Esophagus squamous epithelium (tissue), 5 donors: ENCODE results near the gene ATG9B. TPM values are rescaled to one million over a fixed set of nuclear protein-coding genes. Genes with fewer than 3 reads are reported as not detected.
A peak's percentile ranks its signal among the peaks of the same experiment; 100 is the strongest.

Experiments
- DNase-seq: peaks from one replicate; lab custom pipeline; 2025; lab: John Stamatoyannopoulos, UW
- H3K27ac ChIP-seq, 4 donors: fragments of 200-600 bp; sonication (generic); one replicate each; pipeline ENCODE4 v1.5.1; 2016 to 2019; ENCODE audit warnings: mild to moderate bottlenecking in 1 of 4
- H3K27me3 ChIP-seq, 4 donors: fragments of 200-600 bp; sonication (generic); 1 replicate in 3 of 4; 2 replicates in 1 of 4; pipeline versions ENCODE4 v1.5.1 to v1.6.0; 2017 to 2021; ENCODE audit warnings: antibody characterized with exemption in 1 of 4
- H3K36me3 ChIP-seq, 3 donors: fragments of 200-600 bp; sonication (generic); one replicate each; pipeline ENCODE4 v1.5.1; 2016 to 2019
- H3K4me1 ChIP-seq, 3 donors: fragments of 200-600 bp; sonication (generic); one replicate each; pipeline ENCODE4 v1.5.1; 2017 to 2019
- H3K4me3 ChIP-seq, 4 donors: fragments of 200-600 bp; sonication (generic); 1 replicate in 3 of 4; 2 replicates in 1 of 4; pipeline ENCODE4 v1.5.1; 2016 to 2019; ENCODE audit warnings: mild to moderate bottlenecking in 2 of 4, moderate library complexity in 1 of 4
- H3K9me3 ChIP-seq, 3 donors: fragments of 200-600 bp; sonication (generic); one replicate each; pipeline ENCODE4 v1.5.1; 2016 to 2019
- CTCF ChIP-seq, 6 experiments: fragments of 450-650 bp in 4 of 6; fragments of 200-600 bp in 2 of 6; sonication (generic) in 2 of 6; IDR thresholded peaks; one replicate each; pipeline ENCODE4 v1.5.1; 2016 to 2019; ENCODE audit warnings: antibody characterized with exemption in 6 of 6, mild to moderate bottlenecking in 4 of 6, moderate library complexity in 4 of 6
- POLR2A ChIP-seq, 4 donors: fragments of 450-650 bp; IDR thresholded peaks; one replicate each; pipeline ENCODE4 v1.6.1; 2017; ENCODE audit warnings: antibody characterized with exemption in 4 of 4, mild to moderate bottlenecking in 4 of 4, moderate library complexity in 3 of 4
- WGBS, 2 donors: methylation state at CpG; one replicate each; pipeline ENCODE4 v1.1.5; 2018; 5-methylcytosine and 5-hydroxymethylcytosine counted together
- intact Hi-C: fragments of 100-400 bp; cut with DNase I; formaldehyde crosslinking; loops from one replicate; pipeline ENCODE4 v1.15.0; 2022
- total RNA-seq, 4 donors: library from RNA; depleted of rRNA; stranded (reverse); fragments of >200 nt; gene quantifications; one replicate each; pipeline ENCODE4 v1.1.0, GENCODE V29; 2016
- donor health status: DM: yes; HTN: yes; CAD: no.

The ATG9B gene
- total RNA-seq, 4 donors from 2014 or later, result 1.5 to 45.2 (median 12.8) TPM

- Histone ChIP-seq H3K27me3 (peaks cover 0 to 97% (median 11%) of the 10 kb centered on the region in 4 donors), H3K36me3 (no peaks in the 10 kb centered on the region), H3K27ac (peak overlapping the region in 3 of 4 donors; percentile 31 to 79 (median 74)), H3K4me3 (peak overlapping the region in 3 of 4 donors; percentile 37 to 62 (median 42)), H3K4me1 (peaks cover 15 to 76% (median 36%) of the 10 kb centered on the region in 3 donors), H3K9me3 (no peaks in the 10 kb centered on the region)
- intact Hi-C loops, result no loop called here
- WGBS, 2 donors, result 39 to 67% methylated on average over 3 to 7 of the region's 27 CpGs
- TF ChIP-seq POLR2A (IDR thresholded peaks at IDR 0.05) (no peak), CTCF (IDR thresholded peaks at IDR 0.05) (no peak)
- no peak for DNase-seq
These were observed 50.5 kb downstream of the ATG9B start for GRCh38 chr7:150973571-150974451.

- peaks cover 11 to 74% (median 25%) of the 10 kb centered on the region in 3 donors for H3K4me1 ChIP-seq
- H3K4me3 ChIP-seq, result no peak overlapping the region
- TF ChIP-seq CTCF (IDR thresholded peaks at IDR 0.05) (no peak), POLR2A (IDR thresholded peaks at IDR 0.05) (no peak)
- H3K36me3 ChIP-seq, result no peaks in the 10 kb centered on the region
- no peak for DNase-seq
- 85 to 97% methylated on average over 5 to 6 of the region's 8 CpGs for WGBS, 2 donors
- H3K9me3 ChIP-seq, result no peaks in the 10 kb centered on the region
- peaks cover 0 to 96% (median 11%) of the 10 kb centered on the region in 4 donors for H3K27me3 ChIP-seq
- H3K27ac ChIP-seq, result peak overlapping the region in 3 of 4 donors; percentile 26 to 78 (median 62)
- intact Hi-C loops, result no loop called here
These were observed 51.6 kb downstream of the ATG9B start for GRCh38 chr7:150972741-150973140.

- WGBS, 2 donors, result 71 to 82% methylated on average over 5 to 7 of the region's 12 CpGs
- Histone ChIP-seq H3K9me3 (no peaks in the 10 kb centered on the region), H3K27ac (peak overlapping the region in 3 of 4 donors; percentile 26 to 78 (median 62)), H3K36me3 (no peaks in the 10 kb centered on the region), H3K4me3 (no peak overlapping the region), H3K4me1 (peaks cover 9 to 67% (median 20%) of the 10 kb centered on the region in 3 donors), H3K27me3 (peaks cover 0 to 89% (median 6%) of the 10 kb centered on the region in 4 donors)
- DNase-seq, result no peak
- TF ChIP-seq CTCF (IDR thresholded peaks at IDR 0.05), result no peak
- intact Hi-C loops, result no loop called here
These were observed 52.2 kb downstream of the ATG9B start for GRCh38 chr7:150972023-150972468.

- peaks cover 0 to 82% (median 2%) of the 10 kb centered on the region in 4 donors for H3K27me3 ChIP-seq
- H3K27ac ChIP-seq, result peak overlapping the region in 3 of 4 donors; percentile 25 to 78 (median 62)
- H3K4me1 ChIP-seq, result peaks cover 9 to 60% (median 20%) of the 10 kb centered on the region in 3 donors
- intact Hi-C loops, result no loop called here
- TF ChIP-seq CTCF (IDR thresholded peaks at IDR 0.05), result no peak
- no peak for TF ChIP-seq POLR2A (IDR thresholded peaks at IDR 0.05)
- H3K4me3 ChIP-seq, result no peak overlapping the region
- no peaks in the 10 kb centered on the region for H3K9me3 ChIP-seq
- no peaks in the 10 kb centered on the region for H3K36me3 ChIP-seq
- no peak for DNase-seq
- 56 to 57% methylated on average over 8 to 14 of the region's 16 CpGs for WGBS, 2 donors
These were observed 52.9 kb downstream of the ATG9B start for GRCh38 chr7:150971242-150972022.
